Measurements from ENCODE around the gene CAMSAP2. TPM values are rescaled to one million over a fixed set of nuclear protein-coding genes. Genes with fewer than 3 reads are reported as not detected.

Gene CAMSAP2
- total and polyA plus RNA-seq, 10 of the 15 experiments (the other 5 are each of a cell fraction or from before 2014, with no cell fraction given): 3.9 to 19.8 (median 8.0) TPM

DNA sequence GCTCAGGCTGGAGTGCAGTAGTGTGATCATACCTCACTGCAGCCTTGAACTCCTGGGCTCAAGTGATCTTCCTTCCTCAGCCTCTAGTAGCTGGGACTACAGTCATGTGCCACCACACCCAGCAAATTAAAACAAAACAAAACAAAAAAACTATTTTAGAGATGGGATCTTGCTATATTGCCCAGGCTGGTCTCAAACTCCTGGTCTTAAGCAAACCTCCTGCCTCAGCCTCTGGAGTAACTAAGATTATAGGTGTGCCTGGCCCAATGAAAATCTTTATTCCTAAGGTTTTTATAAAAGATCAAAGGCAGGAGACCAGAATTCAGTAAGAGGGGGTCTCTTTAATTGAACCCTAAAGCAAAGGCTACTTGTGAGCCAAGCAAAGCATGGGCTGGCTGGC lies 166.1 kb downstream of the CAMSAP2 start (continued):
- TF ChIP-seq, protein P1, sequence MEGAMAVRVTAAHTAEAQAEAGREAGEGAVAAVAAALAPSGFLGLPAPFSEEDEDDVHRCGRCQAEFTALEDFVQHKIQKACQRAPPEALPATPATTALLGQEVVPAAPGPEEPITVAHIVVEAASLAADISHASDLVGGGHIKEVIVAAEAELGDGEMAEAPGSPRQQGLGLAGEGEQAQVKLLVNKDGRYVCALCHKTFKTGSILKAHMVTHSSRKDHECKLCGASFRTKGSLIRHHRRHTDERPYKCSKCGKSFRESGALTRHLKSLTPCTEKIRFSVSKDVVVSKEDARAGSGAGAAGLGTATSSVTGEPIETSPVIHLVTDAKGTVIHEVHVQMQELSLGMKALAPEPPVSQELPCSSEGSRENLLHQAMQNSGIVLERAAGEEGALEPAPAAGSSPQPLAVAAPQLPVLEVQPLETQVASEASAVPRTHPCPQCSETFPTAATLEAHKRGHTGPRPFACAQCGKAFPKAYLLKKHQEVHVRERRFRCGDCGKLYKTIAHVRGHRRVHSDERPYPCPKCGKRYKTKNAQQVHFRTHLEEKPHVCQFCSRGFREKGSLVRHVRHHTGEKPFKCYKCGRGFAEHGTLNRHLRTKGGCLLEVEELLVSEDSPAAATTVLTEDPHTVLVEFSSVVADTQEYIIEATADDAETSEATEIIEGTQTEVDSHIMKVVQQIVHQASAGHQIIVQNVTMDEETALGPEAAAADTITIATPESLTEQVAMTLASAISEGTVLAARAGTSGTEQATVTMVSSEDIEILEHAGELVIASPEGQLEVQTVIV (IDR thresholded peaks at IDR 0.05; ENCODE audit: borderline replicate concordance, partially characterized antibody): no peak
- TF ChIP-seq IRF4 (IDR thresholded peaks at IDR 0.05; ENCODE audit: low read depth, low read length): no peak
- TF ChIP-seq CBX5 (IDR thresholded peaks at IDR 0.05; ENCODE audit: low read depth): no peak
- TF ChIP-seq, protein P2, sequence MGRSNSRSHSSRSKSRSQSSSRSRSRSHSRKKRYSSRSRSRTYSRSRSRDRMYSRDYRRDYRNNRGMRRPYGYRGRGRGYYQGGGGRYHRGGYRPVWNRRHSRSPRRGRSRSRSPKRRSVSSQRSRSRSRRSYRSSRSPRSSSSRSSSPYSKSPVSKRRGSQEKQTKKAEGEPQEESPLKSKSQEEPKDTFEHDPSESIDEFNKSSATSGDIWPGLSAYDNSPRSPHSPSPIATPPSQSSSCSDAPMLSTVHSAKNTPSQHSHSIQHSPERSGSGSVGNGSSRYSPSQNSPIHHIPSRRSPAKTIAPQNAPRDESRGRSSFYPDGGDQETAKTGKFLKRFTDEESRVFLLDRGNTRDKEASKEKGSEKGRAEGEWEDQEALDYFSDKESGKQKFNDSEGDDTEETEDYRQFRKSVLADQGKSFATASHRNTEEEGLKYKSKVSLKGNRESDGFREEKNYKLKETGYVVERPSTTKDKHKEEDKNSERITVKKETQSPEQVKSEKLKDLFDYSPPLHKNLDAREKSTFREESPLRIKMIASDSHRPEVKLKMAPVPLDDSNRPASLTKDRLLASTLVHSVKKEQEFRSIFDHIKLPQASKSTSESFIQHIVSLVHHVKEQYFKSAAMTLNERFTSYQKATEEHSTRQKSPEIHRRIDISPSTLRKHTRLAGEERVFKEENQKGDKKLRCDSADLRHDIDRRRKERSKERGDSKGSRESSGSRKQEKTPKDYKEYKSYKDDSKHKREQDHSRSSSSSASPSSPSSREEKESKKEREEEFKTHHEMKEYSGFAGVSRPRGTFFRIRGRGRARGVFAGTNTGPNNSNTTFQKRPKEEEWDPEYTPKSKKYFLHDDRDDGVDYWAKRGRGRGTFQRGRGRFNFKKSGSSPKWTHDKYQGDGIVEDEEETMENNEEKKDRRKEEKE (IDR thresholded peaks at IDR 0.05): no peak
- no peak for TF ChIP-seq DPF2 (IDR thresholded peaks at IDR 0.05)
- TF ChIP-seq ZZZ3 (IDR thresholded peaks at IDR 0.05; ENCODE audit: control insufficient read depth, insufficient read length, low read depth): no peak
- no peak for TF ChIP-seq CBX3 (IDR thresholded peaks at IDR 0.05; ENCODE audit: borderline replicate concordance, low read depth)
- no peak for TF ChIP-seq ZSCAN29 (IDR thresholded peaks at IDR 0.05)
- no peak for TF ChIP-seq MXI1 (IDR thresholded peaks at IDR 0.05; ENCODE audit: low read depth, low read length)
- TF ChIP-seq IKZF1 (conservative IDR thresholded peaks at IDR 0.05): no peak
- TF ChIP-seq POLR2AphosphoS2 (IDR thresholded peaks at IDR 0.05; ENCODE audit: low read depth, low read length): no peak

All from GM12878 (cell line).